Stomach (tissue), 9 donors: ENCODE measurements around the gene MRPS31. TPM values are rescaled to one million over a fixed set of nuclear protein-coding genes. Genes with fewer than 3 reads are reported as not detected.

Experiments used
- DNase-seq, 2 donors: peaks; one replicate each; pipeline versions ENCODE4 v3.0.0 to v3.0.0-alpha.2; 2013 to 2019
- H3K27ac ChIP-seq, 5 donors: fragments of 200-600 bp in 4 of 5; sonication (generic) in 4 of 5; one replicate each; pipeline ENCODE4 v1.5.1; 2013 to 2019; ENCODE audit warnings: mild to moderate bottlenecking in 1 of 5, moderate library complexity in 1 of 5
- H3K27me3 ChIP-seq, 3 donors: fragments of 200-600 bp; sonication (generic); one replicate each; pipeline ENCODE4 v1.5.1; 2017 to 2019; ENCODE audit warnings: mixed run types in 1 of 3
- H3K36me3 ChIP-seq, 4 donors: fragments of 200-600 bp; sonication (generic); 1 replicate in 3 of 4; 2 replicates in 1 of 4; pipeline ENCODE4 v1.5.1; 2016 to 2019
- H3K4me1 ChIP-seq, 4 donors: fragments of 200-600 bp; sonication (generic); one replicate each; pipeline ENCODE4 v1.5.1; 2016 to 2019
- H3K4me3 ChIP-seq, 4 donors: fragments of 200-600 bp; sonication (generic) in 3 of 4; one replicate each; pipeline ENCODE4 v1.5.1; 2016 to 2019; ENCODE audit warnings: mild to moderate bottlenecking in 1 of 4
- H3K9me3 ChIP-seq, 4 donors: fragments of 200-600 bp; sonication (generic); one replicate each; pipeline ENCODE4 v1.5.1; 2016 to 2019
- EP300 ChIP-seq: sonication (generic); formaldehyde crosslinking; IDR thresholded peaks from one replicate; pipeline ENCODE4 v1.6.1; 2017; ENCODE audit warnings: antibody characterized with exemption
- POLR2A ChIP-seq, 4 donors: fragments of 450-650 bp; IDR thresholded peaks; one replicate each; pipeline ENCODE4 v1.6.1; 2016; ENCODE audit warnings: antibody characterized with exemption in 4 of 4, control low read depth in 2 of 4, mild to moderate bottlenecking in 1 of 4, moderate library complexity in 1 of 4
- POLR2AphosphoS5 ChIP-seq, 3 donors: sonication (generic); formaldehyde crosslinking; IDR thresholded peaks; one replicate each; pipeline ENCODE4 v1.6.1; 2016; ENCODE audit warnings: antibody characterized with exemption in 3 of 3
- whole genome bisulfite sequencing, 5 donors: extraction: QIAGEN DNeasy Blood & Tissue Kit in 3 of 5; methylation state at CpG; one replicate each; pipeline versions ENCODE4 v1.1.5 to v1.1.7; 2013 to 2018; 5-methylcytosine and 5-hydroxymethylcytosine counted together
- intact Hi-C: fragments of 100-400 bp; cut with DNase I; formaldehyde crosslinking; loops from one replicate; pipeline ENCODE4 v1.15.1; 2023; ENCODE audit warnings: low total_unique reads
- polyA plus RNA-seq, 3 donors: library from polyadenylated mRNA; stranded (reverse); fragments of 200-250 nt; gene quantifications; one replicate each; pipeline ENCODE4 v1.2.3, GENCODE V29; 2013
- total RNA-seq, 5 donors: library from RNA; depleted of rRNA; stranded (reverse); fragments of >200 nt; gene quantifications; one replicate each; pipeline versions ENCODE4 v1.1.0 to v1.2.3, GENCODE V29; 2014 to 2016
- TF ChIP-seq, protein P1 (sequence below), 7 experiments: fragments of 450-650 bp in 4 of 7; fragments of 200-600 bp in 3 of 7; sonication (generic) in 3 of 7; IDR thresholded peaks; one replicate each; pipeline ENCODE4 v1.5.1; 2016 to 2019; ENCODE audit warnings: antibody characterized with exemption in 7 of 7, control low read depth in 2 of 7, mild to moderate bottlenecking in 1 of 7
- donor health status: healthy with polysubstance abuse.
- donor health status: Bipolar disorder and iron deficiency.
- donor health status: healthy.

Gene MRPS31
- total and polyA plus RNA-seq, 8 donors, result 6.2 to 43.8 (median 24.9) TPM

DNA sequence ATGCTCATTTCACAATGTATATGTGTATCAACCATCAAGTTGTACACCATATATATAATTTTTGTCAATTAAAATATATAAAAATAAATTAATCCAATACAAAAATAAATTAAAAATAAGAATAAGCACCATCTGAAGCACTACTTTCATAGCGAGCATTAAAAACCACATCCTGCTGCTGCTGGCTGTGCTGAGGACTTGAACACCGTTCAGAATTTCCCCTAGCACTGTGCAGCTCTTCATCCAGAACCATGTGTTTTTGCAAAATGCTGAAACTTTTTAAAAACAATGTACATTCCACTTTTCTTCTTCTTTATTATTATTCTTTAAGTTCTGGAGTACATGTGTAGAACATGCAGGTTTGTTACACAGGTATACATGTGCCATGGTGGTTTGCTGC, 64.6 kb downstream of the MRPS31 start:
- H3K9me3 ChIP-seq, result peaks cover 0 to 61% (median 38%) of the 10 kb centered on the region in 4 donors
- intact Hi-C loops, result no loop called here
- no peaks in the 10 kb centered on the region for H3K27me3 ChIP-seq
- no peak overlapping the region for H3K4me3 ChIP-seq
- no peak for DNase-seq
- no peaks in the 10 kb centered on the region for H3K36me3 ChIP-seq
- WGBS, 5 donors, result 74 to 87% (median 80%) methylated on average over 2 of the region's 2 CpGs
- no peaks in the 10 kb centered on the region for H3K4me1 ChIP-seq
- no peak for TF ChIP-seq POLR2AphosphoS5 (IDR thresholded peaks at IDR 0.05)
- TF ChIP-seq, protein P1, sequence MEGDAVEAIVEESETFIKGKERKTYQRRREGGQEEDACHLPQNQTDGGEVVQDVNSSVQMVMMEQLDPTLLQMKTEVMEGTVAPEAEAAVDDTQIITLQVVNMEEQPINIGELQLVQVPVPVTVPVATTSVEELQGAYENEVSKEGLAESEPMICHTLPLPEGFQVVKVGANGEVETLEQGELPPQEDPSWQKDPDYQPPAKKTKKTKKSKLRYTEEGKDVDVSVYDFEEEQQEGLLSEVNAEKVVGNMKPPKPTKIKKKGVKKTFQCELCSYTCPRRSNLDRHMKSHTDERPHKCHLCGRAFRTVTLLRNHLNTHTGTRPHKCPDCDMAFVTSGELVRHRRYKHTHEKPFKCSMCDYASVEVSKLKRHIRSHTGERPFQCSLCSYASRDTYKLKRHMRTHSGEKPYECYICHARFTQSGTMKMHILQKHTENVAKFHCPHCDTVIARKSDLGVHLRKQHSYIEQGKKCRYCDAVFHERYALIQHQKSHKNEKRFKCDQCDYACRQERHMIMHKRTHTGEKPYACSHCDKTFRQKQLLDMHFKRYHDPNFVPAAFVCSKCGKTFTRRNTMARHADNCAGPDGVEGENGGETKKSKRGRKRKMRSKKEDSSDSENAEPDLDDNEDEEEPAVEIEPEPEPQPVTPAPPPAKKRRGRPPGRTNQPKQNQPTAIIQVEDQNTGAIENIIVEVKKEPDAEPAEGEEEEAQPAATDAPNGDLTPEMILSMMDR (IDR thresholded peaks at IDR 0.05), result no peak
- no peak overlapping the region for H3K27ac ChIP-seq

DNA sequence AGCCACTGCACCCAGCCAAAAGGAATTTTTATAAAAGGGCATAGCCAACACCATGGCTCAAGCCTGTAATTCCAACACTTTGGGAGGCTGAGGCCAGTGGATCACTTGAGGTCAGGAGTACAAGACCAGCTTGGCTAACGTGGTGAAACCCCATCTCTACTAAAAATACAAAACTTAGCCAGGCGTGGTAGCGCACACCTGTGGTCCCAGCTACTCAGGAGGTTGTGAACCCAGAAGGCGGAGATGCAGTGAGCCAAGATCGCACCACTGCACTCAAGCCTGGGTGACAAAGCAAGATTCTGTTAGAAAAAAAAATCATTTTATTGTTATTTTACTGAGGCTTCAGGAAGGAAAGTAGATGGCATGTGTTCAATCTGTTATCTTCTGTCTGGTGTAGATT, 73.3 kb downstream of the MRPS31 start:
- Histone ChIP-seq H3K4me1 (no peaks in the 10 kb centered on the region), H3K9me3 (no peaks in the 10 kb centered on the region), H3K27me3 (no peaks in the 10 kb centered on the region), H3K27ac (no peak overlapping the region), H3K36me3 (no peaks in the 10 kb centered on the region), H3K4me3 (no peak overlapping the region)
- no peak for DNase-seq
- TF ChIP-seq POLR2AphosphoS5 (IDR thresholded peaks at IDR 0.05) (no peak), EP300 (no peak), POLR2A (IDR thresholded peaks at IDR 0.05) (no peak)
- TF ChIP-seq, protein P1 (IDR thresholded peaks at IDR 0.05), result no peak
- 79 to 89% (median 83%) methylated on average over 5 of the region's 5 CpGs for WGBS, 5 donors
- intact Hi-C loops, result no loop called here

DNA sequence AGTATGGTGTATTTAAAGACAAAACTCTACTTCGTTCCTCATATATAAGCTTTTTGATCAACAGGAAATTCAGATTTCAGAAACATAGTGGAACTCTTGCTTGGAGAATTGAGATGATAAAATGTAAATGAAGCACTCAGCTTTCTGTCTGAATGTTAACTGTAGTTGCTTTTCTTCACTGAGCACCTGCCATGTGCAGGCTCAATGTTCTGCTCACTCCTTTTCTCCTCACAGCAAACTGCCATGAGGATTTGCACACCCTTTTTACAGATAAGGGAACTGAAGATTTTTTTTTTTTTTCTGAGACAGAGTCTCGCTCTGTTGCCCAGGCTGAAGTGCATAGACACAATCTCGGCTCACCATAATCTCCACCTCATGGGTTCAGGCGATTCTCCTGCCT, 76.6 kb downstream of the MRPS31 start:
- Histone ChIP-seq H3K4me3 (no peak overlapping the region), H3K36me3 (no peaks in the 10 kb centered on the region), H3K9me3 (no peaks in the 10 kb centered on the region), H3K27me3 (no peaks in the 10 kb centered on the region), H3K27ac (no peak overlapping the region), H3K4me1 (no peaks in the 10 kb centered on the region)
- no peak for DNase-seq
- TF ChIP-seq, protein P1 (IDR thresholded peaks at IDR 0.05), result no peak
- TF ChIP-seq POLR2A (IDR thresholded peaks at IDR 0.05), result no peak
- TF ChIP-seq POLR2AphosphoS5 (IDR thresholded peaks at IDR 0.05), result no peak
- no peak for TF ChIP-seq EP300
- intact Hi-C loops, result no loop called here
- WGBS, 5 donors, result 74 to 93% (median 90%) methylated on average over 4 of the region's 4 CpGs

DNA sequence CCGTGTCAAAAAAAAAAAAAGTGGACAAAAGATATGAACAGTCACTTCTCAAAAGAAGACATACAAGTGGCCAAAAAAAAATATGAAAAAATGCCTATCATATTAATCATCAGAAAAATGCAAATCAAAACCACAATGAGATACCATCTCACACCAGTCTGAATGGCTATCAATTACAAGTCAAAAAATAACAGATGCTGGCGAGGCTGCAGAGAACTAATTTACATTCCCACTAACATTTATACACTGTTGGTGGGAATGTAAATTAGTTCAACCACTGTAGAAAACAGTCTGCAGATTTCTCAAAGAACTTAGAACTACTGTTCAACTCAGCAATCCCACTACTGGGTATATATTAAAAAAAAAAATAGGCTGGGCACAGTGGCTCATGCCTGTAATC, 78.0 kb downstream of the MRPS31 start:
- H3K27ac ChIP-seq, result no peak overlapping the region
- TF ChIP-seq, protein P1 (IDR thresholded peaks at IDR 0.05), result no peak
- TF ChIP-seq EP300 (no peak), POLR2AphosphoS5 (IDR thresholded peaks at IDR 0.05) (no peak), POLR2A (IDR thresholded peaks at IDR 0.05) (no peak)
- no peaks in the 10 kb centered on the region for H3K9me3 ChIP-seq
- no peaks in the 10 kb centered on the region for H3K27me3 ChIP-seq
- DNase-seq, result no peak
- no peaks in the 10 kb centered on the region for H3K4me1 ChIP-seq
- no peaks in the 10 kb centered on the region for H3K36me3 ChIP-seq
- H3K4me3 ChIP-seq, result no peak overlapping the region
- WGBS, 5 donors, result 55 to 65% (median 58%) methylated on average over 2 of the region's 2 CpGs
- intact Hi-C loops, result no loop called here
